ENCODE results near the gene TRIOBP.

GRCh38 chr22:37816543-37817180, 119.8 kb downstream of the TRIOBP start:
- TF ChIP-seq CTCF (conservative IDR thresholded peaks at IDR 0.05; ENCODE audit: low read length) (no peak), EZH2phosphoT487 (IDR thresholded peaks at IDR 0.05; ENCODE audit: borderline replicate concordance, low read depth, low read length) (no peak)
